IMR-90 (cell line): ENCODE data around the gene FCMR. TPM values are rescaled to one million over a fixed set of nuclear protein-coding genes. Genes with fewer than 3 reads are reported as not detected.

Experiments used
- ATAC-seq: fragments of 200-7000 bp; cut with Tn5 transposase; 2 replicates; pipeline ENCODE4 v1.9.1; 2020; ENCODE audit warnings: low read depth, mild to moderate bottlenecking, moderate library complexity
- BruUV-seq: library from RNA; stranded (reverse); fragments of 400-500 nt; replicated peaks from 2 replicates; lab custom pipeline; 2021; lab: Mats Ljungman, UMichigan
- CTCF ChIA-PET: fragments of 300-600 bp; formaldehyde crosslinking; extraction: SDS; loops from one replicate; lab custom pipeline; 2021; ENCODE audit warnings: antibody characterized with exemption; lab: Yijun Ruan, JAX
- POLR2A ChIA-PET: fragments of 300-600 bp; sonication (Branson Sonifier 250); formaldehyde crosslinking; loops from one replicate; lab custom pipeline; 2022; ENCODE audit warnings: antibody characterized with exemption; ENCODE audit not compliant: unreplicated experiment; lab: Charles Lee
- DNase-seq: peaks from one replicate; pipeline ENCODE4 v3.0.0; 2013
- H2AFZ ChIP-seq: replicated peaks from 2 replicates; pipeline ENCODE3; 2013; ENCODE audit warnings: low read length, mild to moderate bottlenecking; ENCODE audit not compliant: poor library complexity
- H2AK5ac ChIP-seq: 2 replicates; pipeline ENCODE4 v1.6.1; 2013; ENCODE audit warnings: low read depth, low read length, inconsistent platforms
- H2AK9ac ChIP-seq: replicated peaks from 2 replicates; pipeline ENCODE3; 2013; ENCODE audit warnings: mild to moderate bottlenecking, low read depth, low read length, moderate library complexity; ENCODE audit not compliant: poor library complexity
- H2BK120ac ChIP-seq: 2 replicates; pipeline ENCODE4 v1.6.1; 2013; ENCODE audit warnings: low read depth, low read length, inconsistent platforms
- H2BK15ac ChIP-seq: 3 replicates; pipeline ENCODE4 v1.6.1; 2013; ENCODE audit warnings: low read depth, low read length, inconsistent platforms
- H2BK20ac ChIP-seq: 2 replicates; pipeline ENCODE4 v1.6.1; 2013; ENCODE audit warnings: low read depth, mild to moderate bottlenecking, inconsistent platforms, low read length, moderate library complexity
- H2BK5ac ChIP-seq: 2 replicates; pipeline ENCODE4 v1.6.1; 2013; ENCODE audit warnings: mild to moderate bottlenecking, low read depth, low read length, inconsistent platforms; ENCODE audit not compliant: poor library complexity, severe bottlenecking
- H3K14ac ChIP-seq: replicated peaks from 2 replicates; pipeline ENCODE4 v1.6.1; 2013; ENCODE audit warnings: low read depth, low read length, inconsistent platforms
- H3K18ac ChIP-seq: 2 replicates; pipeline ENCODE4 v1.6.1; 2013; ENCODE audit warnings: low read depth, low read length, control low read depth
- H3K23ac ChIP-seq: 2 replicates; pipeline ENCODE4 v1.6.1; 2013; ENCODE audit warnings: low read depth, low read length, inconsistent platforms
- H3K27ac ChIP-seq: 2 replicates; pipeline ENCODE4 v1.5.1; 2013; ENCODE audit warnings: mild to moderate bottlenecking, control low read depth, low read length; ENCODE audit not compliant: insufficient read depth
- H3K27me3 ChIP-seq: 2 replicates; pipeline ENCODE4 v1.6.1; 2013; ENCODE audit warnings: low read length; ENCODE audit not compliant: control insufficient read depth, insufficient read depth
- H3K36me3 ChIP-seq: 2 replicates; pipeline ENCODE4 v1.6.1; 2013; ENCODE audit warnings: low read length, mixed read lengths; ENCODE audit not compliant: control insufficient read depth, insufficient read depth
- H3K4ac ChIP-seq: 2 replicates; pipeline ENCODE4 v1.6.1; 2013; ENCODE audit warnings: low read depth, low read length, inconsistent platforms
- H3K4me1 ChIP-seq: 2 replicates; pipeline ENCODE4 v1.6.1; 2013; ENCODE audit warnings: low read length, mixed read lengths; ENCODE audit not compliant: control insufficient read depth, insufficient read depth
- H3K4me2 ChIP-seq: 2 replicates; pipeline ENCODE4 v1.6.1; 2013; ENCODE audit warnings: low read depth, mild to moderate bottlenecking, control low read depth, low read length, moderate library complexity
- H3K4me3 ChIP-seq: 2 replicates; pipeline ENCODE4 v1.5.1; 2013; ENCODE audit warnings: low read depth, mild to moderate bottlenecking, control low read depth, low read length, moderate library complexity; ENCODE audit not compliant: insufficient read depth
- H3K56ac ChIP-seq: 2 replicates; pipeline ENCODE4 v1.6.1; 2013; ENCODE audit warnings: low read length, inconsistent platforms; ENCODE audit not compliant: insufficient read depth; ENCODE audit errors: extremely low read depth
- H3K79me1 ChIP-seq, 2 experiments: 2 replicates each; pipeline ENCODE4 v1.6.1; 2013; ENCODE audit warnings: low read length in 2 of 2, inconsistent platforms in 1 of 2, low read depth in 1 of 2
- H3K9ac ChIP-seq: 2 replicates; pipeline ENCODE4 v1.6.1; 2013; ENCODE audit warnings: low read depth, low read length, control low read depth
- H3K9me1 ChIP-seq: 2 replicates; pipeline ENCODE4 v1.6.1; 2013; ENCODE audit warnings: low read length, inconsistent platforms; ENCODE audit not compliant: insufficient read depth
- H3K9me3 ChIP-seq: 2 replicates; pipeline ENCODE4 v1.6.1; 2013; ENCODE audit warnings: low read length; ENCODE audit not compliant: control insufficient read depth, insufficient read depth
- H4K20me1 ChIP-seq: 2 replicates; pipeline ENCODE4 v1.6.1; 2013; ENCODE audit warnings: low read length, inconsistent platforms; ENCODE audit not compliant: insufficient read depth
- H4K5ac ChIP-seq: 2 replicates; pipeline ENCODE4 v1.6.1; 2013; ENCODE audit warnings: mild to moderate bottlenecking, low read depth, low read length, control low read depth
- H4K8ac ChIP-seq, 2 experiments: 2 replicates each; pipeline ENCODE4 v1.6.1; 2013; ENCODE audit warnings: low read depth in 2 of 2, low read length in 2 of 2, control low read depth in 1 of 2, inconsistent platforms in 1 of 2
- H4K91ac ChIP-seq: 2 replicates; pipeline ENCODE4 v1.6.1; 2013; ENCODE audit warnings: low read depth, low read length, inconsistent platforms; ENCODE audit not compliant: insufficient read depth
- BHLHE40 ChIP-seq: fragments of 150-350 bp; IDR thresholded peaks from 2 replicates; pipeline ENCODE4 v1.6.1; 2016; ENCODE audit warnings: mild to moderate bottlenecking, low read depth, low read length
- CEBPB ChIP-seq: IDR thresholded peaks from 2 replicates; pipeline ENCODE4 v1.6.1; 2012; ENCODE audit warnings: low read depth, low read length, improper control_type of control experiment
- FOS ChIP-seq: fragments of 150-350 bp; IDR thresholded peaks from 2 replicates; pipeline ENCODE4 v1.6.1; 2016; ENCODE audit warnings: low read depth, low read length
- MAZ ChIP-seq: IDR thresholded peaks from 2 replicates; pipeline ENCODE4 v1.6.1; 2012; ENCODE audit warnings: low read depth, mild to moderate bottlenecking, low read length, improper control_type of control experiment, moderate library complexity, borderline replicate concordance
- RAD21 ChIP-seq: IDR thresholded peaks from 2 replicates; pipeline ENCODE4 v1.6.1; 2012; ENCODE audit warnings: low read length, improper control_type of control experiment
- RCOR1 ChIP-seq: IDR thresholded peaks from 2 replicates; pipeline ENCODE4 v1.6.1; 2012; ENCODE audit warnings: mild to moderate bottlenecking, low read length, improper control_type of control experiment; ENCODE audit not compliant: insufficient replicate concordance
- WGBS, 2 experiments: methylation state at CpG; one replicate each; pipeline versions ENCODE4 v1.1.5 to v1.1.7; 2013; ENCODE audit warnings: missing lambda C conversion rate in 2 of 2; ENCODE audit not compliant: insufficient read length in 1 of 2; ENCODE audit errors: extremely low coverage in 2 of 2; 5-methylcytosine and 5-hydroxymethylcytosine counted together
- dilution Hi-C: fragments of 300-500 bp; cut with HindIII; formaldehyde crosslinking; loops from one replicate; pipeline ENCODE4 v1.14.3; 2018; ENCODE audit warnings: low sequenced_read_pairs; ENCODE audit not compliant: unreplicated experiment
- in situ Hi-C: fragments of 300-500 bp; cut with MboI; formaldehyde crosslinking; loops from 3 replicates; pipeline ENCODE4 v1.14.3; 2019; ENCODE audit warnings: low sequenced_read_pairs, inconsistent platforms, mixed read lengths
- intact Hi-C: fragments of 100-400 bp; cut with micrococcal nuclease; formaldehyde crosslinking; loops from 2 replicates; pipeline ENCODE4 v1.10.0; 2022
- polyA plus RNA-seq, 3 experiments: library from polyadenylated mRNA; depleted of rRNA; stranded (reverse); fragments of >200 nt; gene quantifications; 2 replicates each; pipeline ENCODE4 v1.2.3, GENCODE V29; 2012; ENCODE audit warnings: low replicate concordance in 1 of 3
- total RNA-seq: library from RNA; depleted of rRNA; stranded (reverse); fragments of >200 nt; gene quantifications from 2 replicates; pipeline ENCODE4 v1.2.3, GENCODE V29; 2012
- TF ChIP-seq, protein P1 (sequence below): conservative IDR thresholded peaks from 2 replicates; pipeline ENCODE4 v1.5.1; 2012; ENCODE audit warnings: mild to moderate bottlenecking, low read depth, low read length, improper control_type of control experiment

FCMR gene
- total and polyA plus RNA-seq, 2 of the 4 experiments (the other 2 are of a cell fraction), result 0.09 TPM; not detected in 1

DNA sequence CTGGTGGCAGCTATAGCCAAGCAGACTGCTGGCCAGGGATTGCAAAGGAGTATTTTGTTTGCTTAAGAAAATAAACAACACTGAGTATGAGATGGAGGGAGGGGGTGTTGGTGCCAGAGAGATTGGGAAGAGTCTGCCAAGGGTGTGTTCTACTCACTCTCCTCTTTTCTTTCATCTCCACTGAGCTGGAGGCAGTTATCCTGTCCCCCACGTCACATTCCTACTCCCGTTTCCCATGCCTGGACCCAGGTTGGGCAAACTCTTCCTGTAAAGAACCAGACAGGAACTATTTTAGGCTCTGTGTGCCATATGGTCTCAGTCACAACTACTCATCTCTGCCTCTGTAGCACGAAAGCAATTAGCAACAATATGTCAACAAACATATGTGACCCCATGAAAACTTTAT, 25.9 kb downstream of the FCMR start:
- no TSS peak for BruUV-seq
- in situ Hi-C loops, result no loop called here
- POLR2A ChIA-PET, result interaction anchor here (0.8 kb wide), 1 partner anchor 13 kb away, joined by 3 read pairs; no protein-coding TSS in a partner anchor

More for the DNA sequence above, 25.9 kb downstream of the FCMR start:
- Histone ChIP-seq H3K79me1 (peaks cover 0 to 23% of the 10 kb centered on the region in 2 experiments; a peak in 1 of 4 replicates), H2AFZ (peak overlapping the region; percentile 36), H2BK20ac (peak overlapping the region; percentile 40), H2BK5ac (peak overlapping the region; percentile 75), H3K4ac (peak overlapping the region; percentile 89), H3K56ac (no peak overlapping the region), H2AK5ac (peak overlapping the region; percentile 97), H3K4me2 (peak overlapping the region; percentile 24), H3K9me3 (no peaks in the 10 kb centered on the region), H3K18ac (peak overlapping the region; percentile 22), H3K14ac (peak overlapping the region; percentile 81; the same call in 1 of the 2 replicates), H2BK120ac (peak overlapping the region; percentile 88), H4K20me1 (no peaks in the 10 kb centered on the region), H4K91ac (peak overlapping the region; percentile 82), H3K27me3 (no peaks in the 10 kb centered on the region), H3K36me3 (no peaks in the 10 kb centered on the region), H3K23ac (peak overlapping the region; percentile 21; the same call in 1 of the 2 replicates), H4K5ac (peak overlapping the region; percentile 41), H3K9me1 (peaks cover 39% of the 10 kb centered on the region), H2BK15ac (peak overlapping the region; percentile 95; the same call in 2 of the 3 replicates), H3K27ac (peak overlapping the region; percentile 20; the same call in 1 of the 2 replicates), H3K4me1 (peaks cover 38% of the 10 kb centered on the region), H3K4me3 (no peak overlapping the region), H2AK9ac (peak overlapping the region; percentile 65), H3K9ac (no peak overlapping the region), H4K8ac (peak overlapping the region; percentile 20 to 88; a peak in 3 of 4 replicates)
- TF ChIP-seq RCOR1 (no peak), CEBPB (peak; percentile 59), RAD21 (no peak), BHLHE40 (peak; percentile 3; the same call in 1 of the 2 replicates), MAZ (0 out of 2 replicates have a peak, but pooled peaks have one; percentile 44), FOS (0 out of 2 replicates have a peak, but pooled peaks have one; percentile 14)
- TF ChIP-seq, protein P1, sequence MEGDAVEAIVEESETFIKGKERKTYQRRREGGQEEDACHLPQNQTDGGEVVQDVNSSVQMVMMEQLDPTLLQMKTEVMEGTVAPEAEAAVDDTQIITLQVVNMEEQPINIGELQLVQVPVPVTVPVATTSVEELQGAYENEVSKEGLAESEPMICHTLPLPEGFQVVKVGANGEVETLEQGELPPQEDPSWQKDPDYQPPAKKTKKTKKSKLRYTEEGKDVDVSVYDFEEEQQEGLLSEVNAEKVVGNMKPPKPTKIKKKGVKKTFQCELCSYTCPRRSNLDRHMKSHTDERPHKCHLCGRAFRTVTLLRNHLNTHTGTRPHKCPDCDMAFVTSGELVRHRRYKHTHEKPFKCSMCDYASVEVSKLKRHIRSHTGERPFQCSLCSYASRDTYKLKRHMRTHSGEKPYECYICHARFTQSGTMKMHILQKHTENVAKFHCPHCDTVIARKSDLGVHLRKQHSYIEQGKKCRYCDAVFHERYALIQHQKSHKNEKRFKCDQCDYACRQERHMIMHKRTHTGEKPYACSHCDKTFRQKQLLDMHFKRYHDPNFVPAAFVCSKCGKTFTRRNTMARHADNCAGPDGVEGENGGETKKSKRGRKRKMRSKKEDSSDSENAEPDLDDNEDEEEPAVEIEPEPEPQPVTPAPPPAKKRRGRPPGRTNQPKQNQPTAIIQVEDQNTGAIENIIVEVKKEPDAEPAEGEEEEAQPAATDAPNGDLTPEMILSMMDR, result no peak
- intact Hi-C loops (no loop called here), dilution Hi-C loops (no loop called here)
- WGBS, 2 experiments, result 20% methylated on average over 1 of the region's 3 CpGs; no CpG with 5 or more reads in 1 of the 2 experiments
- CTCF ChIA-PET, result interaction anchor here (0.6 to 1.5 kb wide), 3 partner anchors 16 to 86 kb away, joined by 3 to 4 read pairs (median 4); no protein-coding TSS in a partner anchor
- ATAC-seq (peak; percentile 40), DNase-seq (peak; percentile 68)
